ENCODE data around the gene CDKN1A. TPM values are rescaled to one million over a fixed set of nuclear protein-coding genes. Genes with fewer than 3 reads are reported as not detected.

Gene CDKN1A
- total RNA-seq, 6 experiments from 2014 or later, result 496 to 872 (median 617) TPM

DNA sequence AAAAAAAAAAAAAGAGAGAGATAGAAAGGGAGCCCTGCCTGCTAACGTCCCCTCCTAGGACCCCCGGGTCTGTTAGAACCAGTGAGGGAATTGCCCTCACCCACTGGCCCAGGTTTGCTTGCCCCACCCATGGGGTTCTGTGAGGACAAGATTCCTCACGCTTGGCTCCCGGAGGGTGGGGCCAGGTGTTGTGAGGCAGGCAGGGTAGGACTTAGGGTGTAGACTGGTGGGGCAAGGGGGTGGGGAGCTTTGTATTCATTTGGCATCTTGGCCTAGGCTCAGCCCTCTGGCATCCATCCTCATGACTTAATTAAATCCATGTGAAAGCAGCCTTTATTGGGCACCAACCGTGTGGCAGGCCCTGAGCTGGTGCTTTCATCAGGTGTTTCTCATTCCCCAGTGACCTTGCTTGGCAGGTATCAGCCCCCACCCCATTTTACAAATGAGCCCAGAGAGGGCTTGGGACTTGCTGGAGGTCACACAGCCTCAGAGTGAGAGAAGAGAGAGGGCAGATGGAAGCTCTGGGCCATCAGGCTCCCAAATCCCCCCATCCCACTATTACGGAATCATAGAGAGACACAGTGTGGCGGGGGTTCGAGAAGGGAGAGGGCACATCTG is 38.1 kb downstream of the CDKN1A start:
- H3K36me3 Mint-ChIP-seq (ENCODE audit: low read depth), result no peaks in the 10 kb centered on the region
- peaks cover 5% of the 10 kb centered on the region for H3K27me3 Mint-ChIP-seq (ENCODE audit: insufficient read depth)

DNA sequence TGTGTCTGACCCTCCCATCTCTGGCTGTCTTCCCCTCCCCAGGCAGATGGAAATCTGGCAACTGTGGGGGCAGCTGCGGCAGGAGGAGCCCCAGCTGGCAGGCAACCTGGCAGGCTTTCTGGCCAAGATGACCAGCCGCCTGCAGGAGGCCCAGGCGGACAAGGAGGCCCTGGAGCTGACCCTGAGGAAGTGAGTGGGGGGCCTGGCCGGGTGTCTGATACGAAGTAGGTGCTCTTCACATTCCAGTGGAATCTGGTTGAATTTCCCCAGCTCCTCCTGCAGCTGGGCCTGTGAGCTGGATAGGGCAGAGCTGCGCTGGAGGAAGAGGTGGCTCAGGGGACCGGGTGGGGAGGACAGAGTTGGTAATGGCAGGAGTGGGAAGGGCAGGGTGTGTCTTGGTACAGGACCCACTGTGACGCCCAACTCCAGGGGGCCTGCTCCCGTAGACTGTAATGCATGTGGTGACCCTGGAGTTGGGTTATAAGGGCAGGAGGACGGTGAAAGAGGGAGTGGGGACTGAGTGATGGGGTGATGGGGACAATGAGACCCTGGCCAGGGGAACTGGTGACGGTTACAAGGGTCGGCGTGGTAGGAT is 38.8 kb downstream of the CDKN1A start:
- H3K9me3 Mint-ChIP-seq, result no peaks in the 10 kb centered on the region
- TF ChIP-seq, protein P1, sequence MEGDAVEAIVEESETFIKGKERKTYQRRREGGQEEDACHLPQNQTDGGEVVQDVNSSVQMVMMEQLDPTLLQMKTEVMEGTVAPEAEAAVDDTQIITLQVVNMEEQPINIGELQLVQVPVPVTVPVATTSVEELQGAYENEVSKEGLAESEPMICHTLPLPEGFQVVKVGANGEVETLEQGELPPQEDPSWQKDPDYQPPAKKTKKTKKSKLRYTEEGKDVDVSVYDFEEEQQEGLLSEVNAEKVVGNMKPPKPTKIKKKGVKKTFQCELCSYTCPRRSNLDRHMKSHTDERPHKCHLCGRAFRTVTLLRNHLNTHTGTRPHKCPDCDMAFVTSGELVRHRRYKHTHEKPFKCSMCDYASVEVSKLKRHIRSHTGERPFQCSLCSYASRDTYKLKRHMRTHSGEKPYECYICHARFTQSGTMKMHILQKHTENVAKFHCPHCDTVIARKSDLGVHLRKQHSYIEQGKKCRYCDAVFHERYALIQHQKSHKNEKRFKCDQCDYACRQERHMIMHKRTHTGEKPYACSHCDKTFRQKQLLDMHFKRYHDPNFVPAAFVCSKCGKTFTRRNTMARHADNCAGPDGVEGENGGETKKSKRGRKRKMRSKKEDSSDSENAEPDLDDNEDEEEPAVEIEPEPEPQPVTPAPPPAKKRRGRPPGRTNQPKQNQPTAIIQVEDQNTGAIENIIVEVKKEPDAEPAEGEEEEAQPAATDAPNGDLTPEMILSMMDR (IDR thresholded peaks at IDR 0.05), result no peak
- DNase-seq, result no peak
- no peaks in the 10 kb centered on the region for H3K4me1 Mint-ChIP-seq (ENCODE audit: low read depth)
- no peak overlapping the region for H3K27ac Mint-ChIP-seq
- H3K4me3 Mint-ChIP-seq, result no peak overlapping the region
- H3K27me3 Mint-ChIP-seq (ENCODE audit: insufficient read depth), result peaks cover 5% of the 10 kb centered on the region
- no peaks in the 10 kb centered on the region for H3K36me3 Mint-ChIP-seq (ENCODE audit: low read depth)

More for the DNA sequence above, 38.1 kb downstream of the CDKN1A start:
- Mint-ChIP-seq H3K4me3 (no peak overlapping the region), H3K4me1 (ENCODE audit: low read depth) (peaks cover 5% of the 10 kb centered on the region), H3K9me3 (no peaks in the 10 kb centered on the region), H3K27ac (no peak overlapping the region)
- TF ChIP-seq, protein P1 (IDR thresholded peaks at IDR 0.05), result no peak
- no peak for DNase-seq

DNA sequence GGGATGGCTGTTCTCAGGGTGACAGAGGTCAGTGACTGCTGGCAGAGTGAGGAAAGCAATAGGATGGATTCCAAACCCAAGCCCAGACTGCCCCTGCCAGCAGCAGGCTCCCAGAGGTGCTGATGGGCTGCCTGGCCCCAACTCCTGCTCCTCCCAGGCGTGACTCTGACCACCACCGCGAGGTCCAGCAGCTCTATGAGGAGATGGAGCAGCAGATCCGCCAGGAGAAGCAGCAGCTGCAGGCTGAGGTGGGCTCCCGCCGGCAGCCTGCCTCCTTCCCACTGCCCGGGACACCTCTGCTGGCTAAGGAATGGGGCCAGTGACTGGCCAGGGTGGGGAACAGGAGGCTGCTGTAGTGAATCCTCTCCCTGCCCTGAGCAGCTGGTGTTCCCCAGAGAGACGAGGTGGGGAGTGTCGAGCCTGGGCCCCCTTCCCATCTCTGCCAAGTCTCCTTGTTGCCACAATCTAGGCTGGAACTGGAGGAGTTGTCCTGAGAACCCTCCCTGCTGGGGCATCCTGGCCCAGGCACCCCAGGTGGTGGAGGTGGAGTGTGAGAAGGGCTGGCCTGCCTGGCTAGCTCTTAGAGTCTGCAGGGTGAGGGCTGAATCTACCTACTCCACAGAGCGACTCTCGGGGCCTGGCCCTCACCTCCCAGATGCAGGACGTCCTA is 39.5 kb downstream of the CDKN1A start:
- no peaks in the 10 kb centered on the region for H3K9me3 Mint-ChIP-seq
- H3K4me3 Mint-ChIP-seq, result no peak overlapping the region
- H3K27ac Mint-ChIP-seq, result no peak overlapping the region
- TF ChIP-seq, protein P1 (IDR thresholded peaks at IDR 0.05), result no peak
- peaks cover 5% of the 10 kb centered on the region for H3K27me3 Mint-ChIP-seq (ENCODE audit: insufficient read depth)
- no peak for DNase-seq
- H3K4me1 Mint-ChIP-seq (ENCODE audit: low read depth), result no peaks in the 10 kb centered on the region
- H3K36me3 Mint-ChIP-seq (ENCODE audit: low read depth), result no peaks in the 10 kb centered on the region

DNA sequence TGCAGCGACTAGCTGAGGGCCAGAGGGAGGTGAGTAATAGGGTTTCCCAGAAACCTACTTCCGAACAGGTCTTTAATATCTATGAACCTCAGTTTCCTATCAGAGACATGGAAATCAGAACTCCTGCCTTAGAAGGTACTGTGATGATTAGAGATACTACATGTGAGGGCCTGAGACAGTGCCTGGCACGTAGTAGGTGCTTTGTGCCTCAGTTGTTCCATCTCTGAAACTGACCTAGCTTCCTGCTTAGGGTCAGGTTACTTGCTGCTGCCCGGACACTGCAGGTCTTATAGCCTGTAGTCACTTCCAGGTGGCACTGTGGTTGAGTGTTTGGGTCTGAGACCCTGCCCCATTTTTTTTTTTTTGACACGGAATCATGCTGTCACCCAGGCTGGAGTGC is 40.0 kb downstream of the CDKN1A start:
- TF ChIP-seq, protein P1 (IDR thresholded peaks at IDR 0.05), result no peak
- DNase-seq, result no peak
- H3K27me3 Mint-ChIP-seq (ENCODE audit: insufficient read depth), result peaks cover 4% of the 10 kb centered on the region
- H3K9me3 Mint-ChIP-seq, result no peaks in the 10 kb centered on the region
- no peak overlapping the region for H3K27ac Mint-ChIP-seq
- H3K36me3 Mint-ChIP-seq (ENCODE audit: low read depth), result no peaks in the 10 kb centered on the region
- H3K4me3 Mint-ChIP-seq, result no peak overlapping the region
- no peaks in the 10 kb centered on the region for H3K4me1 Mint-ChIP-seq (ENCODE audit: low read depth)

DNA sequence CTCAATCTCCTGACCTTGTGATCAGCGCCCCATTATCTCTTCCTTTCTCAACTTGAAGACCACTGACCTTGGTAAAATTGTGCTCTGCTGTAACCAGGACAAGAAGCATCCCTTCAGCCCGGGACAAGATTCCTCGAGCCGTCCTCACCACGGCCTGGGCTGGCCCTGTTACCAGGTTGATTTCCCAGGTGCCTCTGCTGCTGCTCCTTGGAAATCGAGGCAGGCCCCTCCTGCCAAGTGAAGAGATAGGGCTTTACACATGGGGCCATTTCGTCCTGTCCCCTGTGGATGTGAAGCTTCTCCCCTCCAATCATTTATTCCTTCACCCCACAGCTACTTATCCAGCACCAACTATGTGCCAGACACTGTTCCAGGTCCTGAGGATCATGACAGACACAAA is 40.6 kb downstream of the CDKN1A start:
- Mint-ChIP-seq H3K27me3 (ENCODE audit: insufficient read depth) (peaks cover 4% of the 10 kb centered on the region), H3K36me3 (ENCODE audit: low read depth) (no peaks in the 10 kb centered on the region), H3K4me3 (no peak overlapping the region), H3K27ac (no peak overlapping the region), H3K4me1 (ENCODE audit: low read depth) (no peaks in the 10 kb centered on the region), H3K9me3 (no peaks in the 10 kb centered on the region)
- DNase-seq, result no peak
- TF ChIP-seq, protein P1 (IDR thresholded peaks at IDR 0.05), result no peak

Measured in HFFc6 (cell line).